HepG2 (cell line): Measurements from ENCODE around the gene CYLD. TPM values are rescaled to one million over a fixed set of nuclear protein-coding genes. Genes with fewer than 3 reads are reported as not detected.

ENCODE experiments used
- ATAC-seq: fragments of 200-7000 bp; cut with Tn5 transposase; 3 replicates; pipeline ENCODE4 v1.9.1; 2020; ENCODE audit warnings: mild to moderate bottlenecking, moderate library complexity
- BruUV-seq: library from RNA; stranded (reverse); fragments of 400-500 nt; replicated peaks from 2 replicates; lab custom pipeline; 2021; lab: Mats Ljungman, UMichigan
- CTCF ChIA-PET: fragments of 300-600 bp; formaldehyde crosslinking; extraction: SDS; loops from one replicate; lab custom pipeline; 2021; ENCODE audit warnings: low total read pairs, inconsistent platforms, low intra/inter-chr PET ratio; lab: Yijun Ruan, JAX
- POLR2A ChIA-PET: fragments of 350-600 bp; sonication (Branson Sonifier 250); formaldehyde crosslinking; loops from one replicate; lab custom pipeline; 2020; ENCODE audit warnings: antibody characterized with exemption, inconsistent platforms; lab: Yijun Ruan, JAX
- DNase-seq: peaks from one replicate; pipeline ENCODE4 v3.0.0-alpha.2; 2015; ENCODE audit warnings: low spot score
- FAIRE-seq: peaks from 3 replicates; lab custom pipeline; 2011; peaks lifted over from hg19 to GRCh38; lab: Jason Lieb, UNC
- H2AFZ ChIP-seq: one replicate; pipeline ENCODE4 v1.6.1; 2011; ENCODE audit warnings: low read length, inconsistent platforms
- H3K27ac ChIP-seq: fragments of 300-600 bp; 3 replicates; pipeline ENCODE4 v1.8.0; 2011; ENCODE audit warnings: mixed run types, mild to moderate bottlenecking, mixed read lengths, low read length, inconsistent platforms; ENCODE audit not compliant: insufficient read depth; ENCODE audit errors: extremely low read length
- H3K27me3 ChIP-seq, 2 experiments: fragments of 200-600 bp in 1 of 2; 2 replicates in 1 of 2; 3 replicates in 1 of 2; pipeline versions ENCODE4 v1.6.0 to v1.8.0; 2011; ENCODE audit warnings: low read length in 2 of 2, mild to moderate bottlenecking in 2 of 2, moderate library complexity in 2 of 2, inconsistent platforms in 1 of 2; ENCODE audit not compliant: insufficient read depth in 2 of 2, control insufficient read depth in 1 of 2
- H3K36me3 ChIP-seq, 2 experiments: fragments of 200-600 bp in 1 of 2; replicated peaks in 1 of 2; 2 replicates in 1 of 2; 3 replicates in 1 of 2; pipeline versions ENCODE4 v1.5.1 to v1.8.0; 2011; ENCODE audit warnings: low read length in 2 of 2, inconsistent platforms in 1 of 2; ENCODE audit not compliant: insufficient read depth in 2 of 2, control insufficient read depth in 1 of 2
- H3K4me1 ChIP-seq: 2 replicates; pipeline ENCODE4 v1.5.1; 2012; ENCODE audit warnings: low read length, inconsistent platforms; ENCODE audit not compliant: insufficient read depth
- H3K4me2 ChIP-seq: 2 replicates; pipeline ENCODE4 v1.6.0; 2011; ENCODE audit warnings: low read depth, low read length, inconsistent platforms
- H3K4me3 ChIP-seq, 3 experiments: fragments of 200-600 bp in 1 of 3; sonication (generic), shearing (Covaris generic) in 1 of 3; replicated peaks in 1 of 3; 2 replicates each; pipeline ENCODE4 v1.5.1; 2011 to 2016; ENCODE audit warnings: low read length in 3 of 3, inconsistent platforms in 2 of 3, low read depth in 2 of 3, mild to moderate bottlenecking in 2 of 3, control low read depth in 1 of 3, mixed read lengths in 1 of 3; ENCODE audit not compliant: insufficient read depth in 1 of 3
- H3K79me2 ChIP-seq: one replicate; pipeline ENCODE4 v1.6.1; 2011; ENCODE audit warnings: low read length, inconsistent platforms; ENCODE audit not compliant: insufficient read depth
- H3K9ac ChIP-seq: 2 replicates; pipeline ENCODE4 v1.6.0; 2011; ENCODE audit warnings: mild to moderate bottlenecking, low read depth, low read length, inconsistent platforms; ENCODE audit not compliant: insufficient read depth
- H3K9me3 ChIP-seq: 2 replicates; pipeline ENCODE4 v1.5.1; 2012; ENCODE audit warnings: mild to moderate bottlenecking, low read length
- H4K20me1 ChIP-seq: 2 replicates; pipeline ENCODE4 v1.6.0; 2011; ENCODE audit warnings: inconsistent platforms, mild to moderate bottlenecking, low read length, moderate library complexity; ENCODE audit not compliant: insufficient read depth
- ATF7 ChIP-seq, 2 experiments: fragments of 450-650 bp in 1 of 2; sonication (generic) in 1 of 2; formaldehyde crosslinking in 1 of 2; IDR thresholded peaks; 2 replicates each; pipeline versions ENCODE4 v1.4.0 to v1.6.1; 2016 to 2020; ENCODE audit warnings: antibody characterized with exemption in 1 of 2, mild to moderate bottlenecking in 1 of 2, missing genetic modification reagents in 1 of 2
- CREBL2 ChIP-seq: sonication (generic); formaldehyde crosslinking; IDR thresholded peaks from 2 replicates; pipeline ENCODE4 v1.8.1; 2023; ENCODE audit warnings: missing genetic modification reagents, mild to moderate bottlenecking, borderline replicate concordance
- EEA1 ChIP-seq: sonication (generic); formaldehyde crosslinking; IDR thresholded peaks from 2 replicates; pipeline ENCODE4 v1.5.1; 2020; ENCODE audit warnings: mild to moderate bottlenecking, missing genetic modification reagents, borderline replicate concordance
- FOXK1 ChIP-seq: sonication (generic); formaldehyde crosslinking; IDR thresholded peaks from 2 replicates; pipeline ENCODE4 v1.4.0; 2020; ENCODE audit warnings: low read depth, missing genetic modification reagents, borderline replicate concordance
- HDAC1 ChIP-seq: sonication (generic); formaldehyde crosslinking; IDR thresholded peaks from 2 replicates; pipeline ENCODE4 v1.5.1; 2020; ENCODE audit warnings: mild to moderate bottlenecking, missing genetic modification reagents
- HNRNPLL ChIP-seq: fragments of 200-400 bp; formaldehyde crosslinking; IDR thresholded peaks from 2 replicates; pipeline ENCODE4 v1.6.1; 2017; ENCODE audit warnings: mild to moderate bottlenecking, low read depth, low read length; ENCODE audit not compliant: poor library complexity, severe bottlenecking
- MAF1 ChIP-seq: sonication (generic); formaldehyde crosslinking; IDR thresholded peaks from 2 replicates; pipeline ENCODE4 v1.5.0; 2020; ENCODE audit warnings: missing genetic modification reagents, borderline replicate concordance
- NCOA5 ChIP-seq: sonication (generic); formaldehyde crosslinking; IDR thresholded peaks from 2 replicates; pipeline ENCODE4 v1.4.0; 2020; ENCODE audit warnings: missing genetic modification reagents
- NR0B2 ChIP-seq: sonication (generic); formaldehyde crosslinking; IDR thresholded peaks from 2 replicates; pipeline ENCODE4 v1.4.0; 2020; ENCODE audit warnings: mild to moderate bottlenecking, missing genetic modification reagents
- NR2F1 ChIP-seq, 2 experiments: fragments of 450-650 bp in 1 of 2; formaldehyde crosslinking in 1 of 2; IDR thresholded peaks; 2 replicates each; pipeline versions ENCODE4 v1.5.0 to v1.6.1; 2016 to 2020; ENCODE audit warnings: mild to moderate bottlenecking in 1 of 2, missing compliant biosample characterization in 1 of 2, missing genetic modification reagents in 1 of 2, moderate library complexity in 1 of 2
- PITX1 ChIP-seq: sonication (generic); formaldehyde crosslinking; IDR thresholded peaks from 2 replicates; pipeline ENCODE4 v1.5.1; 2020; ENCODE audit warnings: mild to moderate bottlenecking, missing genetic modification reagents
- SMYD3 ChIP-seq: sonication (generic); formaldehyde crosslinking; IDR thresholded peaks from 2 replicates; pipeline ENCODE4 v1.8.1; 2023; ENCODE audit warnings: mild to moderate bottlenecking, missing genetic modification reagents
- SOX6 ChIP-seq, 2 experiments: fragments of 450-650 bp in 1 of 2; sonication (generic) in 1 of 2; formaldehyde crosslinking in 1 of 2; IDR thresholded peaks; 2 replicates each; pipeline versions ENCODE4 v1.4.0 to v1.6.1; 2017 to 2020; ENCODE audit warnings: antibody characterized with exemption in 1 of 2, mild to moderate bottlenecking in 1 of 2, missing genetic modification reagents in 1 of 2
- ZBTB44 ChIP-seq: sonication (generic); formaldehyde crosslinking; IDR thresholded peaks from 2 replicates; pipeline ENCODE4 v1.4.0; 2020; ENCODE audit warnings: missing genetic modification reagents
- ZFP37 ChIP-seq: sonication (generic); formaldehyde crosslinking; IDR thresholded peaks from 2 replicates; pipeline ENCODE4 v1.4.0; 2020; ENCODE audit warnings: missing genetic modification reagents, borderline replicate concordance
- ZNF609 ChIP-seq: sonication (generic); formaldehyde crosslinking; IDR thresholded peaks from 2 replicates; pipeline ENCODE4 v1.4.0; 2020; ENCODE audit warnings: mild to moderate bottlenecking, missing genetic modification reagents, borderline replicate concordance
- ZNF652 ChIP-seq: IDR thresholded peaks from 2 replicates; pipeline ENCODE4 v1.6.1; 2016; ENCODE audit warnings: low read depth, borderline replicate concordance
- WGBS: methylation state at CpG from one replicate; pipeline ENCODE4 v1.1.6; 2017; ENCODE audit warnings: low lambda C conversion rate; 5-methylcytosine and 5-hydroxymethylcytosine counted together
- in situ Hi-C: cut with HindIII; loops from 2 replicates; pipeline ENCODE4 v1.10.0; 2017; ENCODE audit warnings: low pct_unique_long_range_greater_than_20kb; ENCODE audit not compliant: extremely low pct_ligation_motif_present
- intact Hi-C: fragments of 100-400 bp; cut with micrococcal nuclease; formaldehyde crosslinking; loops from one replicate; pipeline ENCODE4 v1.10.0; 2022; ENCODE audit not compliant: unreplicated experiment
- polyA plus RNA-seq, 8 experiments: library from polyadenylated mRNA; depleted of rRNA in 3 of 8; stranded (reverse) in 7 of 8; unstranded in 1 of 8; fragments of >200 nt; fragmentation: Illumina TruSeq in 4 of 8; extraction: Trizol in 4 of 8; gene quantifications; 2 replicates each; pipeline versions ENCODE4 v1.2.1 to v1.2.3, GENCODE V29; 2011 to 2016; ENCODE audit warnings: low read depth in 4 of 8, missing spikeins in 1 of 8, mixed read lengths in 1 of 8; ENCODE audit not compliant: insufficient read depth in 1 of 8
- total RNA-seq, 5 experiments: library from RNA; depleted of rRNA; stranded (reverse); fragments of >200 nt; fragmentation: Illumina TruSeq; extraction: Trizol; gene quantifications; 2 replicates each; pipeline ENCODE4 v1.2.3, GENCODE V29; 2016; ENCODE audit warnings: low read depth in 1 of 5

Gene CYLD
- total and polyA plus RNA-seq, 2 of the 13 experiments (the other 11 are each of a cell fraction or from before 2014, with no cell fraction given): 6.1 to 11.4 TPM

- peaks cover 0 to 16% of the 10 kb centered on the region in 2 experiments; a peak in 2 of 5 replicates for H3K27me3 ChIP-seq
- peaks cover 23% of the 10 kb centered on the region for H3K9me3 ChIP-seq
- in situ Hi-C loops (no loop called here), intact Hi-C loops (no loop called here)
- H3K9ac ChIP-seq: no peak overlapping the region
- FAIRE-seq (no peak), DNase-seq (no peak), ATAC-seq (no peak)
- no peak overlapping the region for H3K4me2 ChIP-seq
- no peak overlapping the region for H3K4me3 ChIP-seq
- H2AFZ ChIP-seq: no peak overlapping the region
- POLR2A ChIA-PET: no interaction called here
- CTCF ChIA-PET: no interaction called here
- H3K36me3 ChIP-seq: no peaks in the 10 kb centered on the region
- 72% methylated on average over 10 of the region's 10 CpGs for WGBS
- no peaks in the 10 kb centered on the region for H3K4me1 ChIP-seq
- H4K20me1 ChIP-seq: no peaks in the 10 kb centered on the region
- H3K79me2 ChIP-seq: no peaks in the 10 kb centered on the region
- no peak overlapping the region for H3K27ac ChIP-seq
- no TSS peak for BruUV-seq
- TF ChIP-seq FOXK1 (no peak), SOX6 (IDR thresholded peaks at IDR 0.05) (no peak), SOX6 (CRISPR knock-in tag; IDR thresholded peaks at IDR 0.05) (no peak), ZBTB44 (CRISPR knock-in tag) (no peak), NR0B2 (no peak), MAF1 (no peak), PITX1 (no peak), ZNF609 (CRISPR knock-in tag) (no peak), ATF7 (IDR thresholded peaks at IDR 0.05) (no peak), ATF7 (CRISPR knock-in tag; IDR thresholded peaks at IDR 0.05) (no peak), NCOA5 (CRISPR knock-in tag) (no peak), NR2F1 (CRISPR knock-in tag; IDR thresholded peaks at IDR 0.05) (no peak), HDAC1 (CRISPR knock-in tag) (no peak), EEA1 (no peak), HNRNPLL (no peak), ZNF652 (no peak), ZFP37 (CRISPR knock-in tag) (no peak), SMYD3 (no peak), CREBL2 (CRISPR knock-in tag) (no peak)
Measured at GRCh38 chr16:50708373-50709060, 33.4 kb upstream of the CYLD start.
